ENCODE data around the gene NCBP3. TPM values are rescaled to one million over a fixed set of nuclear protein-coding genes. Genes with fewer than 3 reads are reported as not detected.

Gene NCBP3
- total and polyA plus RNA-seq, 2 of the 8 experiments (the other 6 are each of a cell fraction or from before 2014, with no cell fraction given), result 19.6 to 46.1 TPM

- no peak for TF ChIP-seq CHD7 (IDR thresholded peaks at IDR 0.05; ENCODE audit: insufficient replicate concordance, low read length)
- no peak for TF ChIP-seq TEAD4 (IDR thresholded peaks at IDR 0.05; ENCODE audit: low read depth, low read length)
- no peak for TF ChIP-seq EGR1 (IDR thresholded peaks at IDR 0.05; ENCODE audit: borderline replicate concordance, low read depth, low read length)
- no peak for TF ChIP-seq SUZ12 (IDR thresholded peaks at IDR 0.05; ENCODE audit: low read length)
- no peak for TF ChIP-seq SAP30 (IDR thresholded peaks at IDR 0.05; ENCODE audit: insufficient read depth, insufficient replicate concordance, low read length)
- no peak for TF ChIP-seq USF2 (IDR thresholded peaks at IDR 0.05; ENCODE audit: low read length)
- no peak for TF ChIP-seq SP1 (IDR thresholded peaks at IDR 0.05; ENCODE audit: low read depth, low read length)
- no peak for TF ChIP-seq JUN (IDR thresholded peaks at IDR 0.05; ENCODE audit: low read depth, low read length)
- TF ChIP-seq CTBP2 (IDR thresholded peaks at IDR 0.05; ENCODE audit: borderline replicate concordance, insufficient read depth, insufficient read length, low read length), result no peak
- no peak for TF ChIP-seq MAX (IDR thresholded peaks at IDR 0.05)
These were observed 74.9 kb downstream of the NCBP3 start (continued) for GRCh38 chr17:3771140-3771539.
